K562 (cell line): ENCODE measurements around the gene CHD1L. TPM values are rescaled to one million over a fixed set of nuclear protein-coding genes. Genes with fewer than 3 reads are reported as not detected.

ENCODE experiments used
- ATAC-seq: fragments of 200-7000 bp; cut with Tn5 transposase; 3 replicates; pipeline ENCODE4 v1.9.1; 2020; ENCODE audit warnings: moderate library complexity
- BruUV-seq: library from RNA; stranded (reverse); fragments of 400-500 nt; replicated peaks from 2 replicates; lab custom pipeline; 2021; lab: Mats Ljungman, UMichigan
- CTCF ChIA-PET: fragments of 300-600 bp; formaldehyde crosslinking; extraction: SDS; loops from one replicate; lab custom pipeline; 2021; ENCODE audit warnings: low intra/inter-chr PET ratio; lab: Yijun Ruan, JAX
- POLR2A ChIA-PET: fragments of 300-600, 350-650 bp; sonication (Branson Sonifier 250); formaldehyde crosslinking; extraction: SDS; loops from one replicate; lab custom pipeline; 2021; ENCODE audit warnings: antibody characterized with exemption, inconsistent platforms; lab: Yijun Ruan, JAX
- DNase-seq, 4 experiments: peaks; one replicate each; pipeline versions ENCODE4 v3.0.0 to v3.0.0-alpha.2; 2011 to 2018; ENCODE audit warnings: low spot score in 3 of 4, mixed read lengths in 3 of 4; ENCODE audit errors: extremely low read depth in 1 of 4
- FAIRE-seq: peaks from 2 replicates; lab custom pipeline; 2011; peaks lifted over from hg19 to GRCh38; lab: Jason Lieb, UNC
- H2AFZ ChIP-seq: 2 replicates; pipeline ENCODE4 v1.6.0; 2011; ENCODE audit warnings: low read depth, low read length, control low read depth, inconsistent platforms
- H3K27ac ChIP-seq: fragments of 200-600 bp; 3 replicates; pipeline ENCODE4 v1.8.0; 2011; ENCODE audit warnings: low read depth, mild to moderate bottlenecking, control low read depth, inconsistent platforms, low read length, moderate library complexity, mixed read lengths; ENCODE audit errors: extremely low read depth
- H3K27me3 ChIP-seq, 2 experiments: fragments of 300-600 bp in 1 of 2; 2 replicates in 1 of 2; 3 replicates in 1 of 2; pipeline versions ENCODE4 v1.6.0 to v1.8.0; 2011; ENCODE audit warnings: inconsistent platforms in 2 of 2, low read length in 2 of 2, mild to moderate bottlenecking in 1 of 2, mixed read lengths in 1 of 2, moderate library complexity in 1 of 2; ENCODE audit not compliant: control insufficient read depth in 2 of 2, insufficient read depth in 2 of 2
- H3K36me3 ChIP-seq: fragments of 300-600 bp; 3 replicates; pipeline ENCODE4 v1.8.0; 2011; ENCODE audit warnings: mild to moderate bottlenecking, low read length, inconsistent platforms; ENCODE audit not compliant: control insufficient read depth, insufficient read depth
- H3K4me1 ChIP-seq, 2 experiments: fragments of 200-600 bp in 1 of 2; replicated peaks in 1 of 2; 2 replicates in 1 of 2; 3 replicates in 1 of 2; pipeline versions ENCODE4 v1.5.1 to v1.8.0; 2011; ENCODE audit warnings: inconsistent platforms in 2 of 2, low read length in 2 of 2, mild to moderate bottlenecking in 1 of 2, mixed read lengths in 1 of 2, moderate library complexity in 1 of 2; ENCODE audit not compliant: control insufficient read depth in 2 of 2, insufficient read depth in 2 of 2
- H3K4me2 ChIP-seq: 2 replicates; pipeline ENCODE4 v1.6.1; 2011; ENCODE audit warnings: low read length, control low read depth, inconsistent platforms, mixed read lengths; ENCODE audit not compliant: insufficient read depth
- H3K4me3 ChIP-seq: fragments of 200-600 bp; sonication (generic), shearing (Covaris generic); 2 replicates; pipeline ENCODE4 v1.5.1; 2016; ENCODE audit warnings: control low read depth, inconsistent platforms
- H3K79me2 ChIP-seq: fragments of 200-600 bp; 3 replicates; pipeline ENCODE4 v1.8.0; 2011; ENCODE audit warnings: low read length, inconsistent platforms; ENCODE audit not compliant: control insufficient read depth, insufficient read depth
- H3K9ac ChIP-seq, 2 experiments: 2 replicates each; pipeline versions ENCODE4 v1.6.0 to v1.6.1; 2011; ENCODE audit warnings: low read depth in 2 of 2, low read length in 2 of 2, control low read depth in 1 of 2, inconsistent platforms in 1 of 2, mild to moderate bottlenecking in 1 of 2, mixed read lengths in 1 of 2; ENCODE audit not compliant: insufficient read depth in 1 of 2
- H3K9me1 ChIP-seq: one replicate; pipeline ENCODE4 v1.6.0; 2011; ENCODE audit warnings: inconsistent platforms, mild to moderate bottlenecking, low read length, moderate library complexity; ENCODE audit not compliant: control insufficient read depth, insufficient read depth
- H3K9me3 ChIP-seq: replicated peaks from 2 replicates; pipeline ENCODE4 v1.5.1; 2011; ENCODE audit warnings: low read depth, low read length, inconsistent platforms; ENCODE audit not compliant: control insufficient read depth, insufficient read depth
- H4K20me1 ChIP-seq: replicated peaks from 2 replicates; pipeline ENCODE4 v1.6.1; 2011; ENCODE audit warnings: low read length, inconsistent platforms, mixed read lengths; ENCODE audit not compliant: control insufficient read depth, insufficient read depth
- HDAC6 ChIP-seq: IDR thresholded peaks from 2 replicates; pipeline ENCODE4 v1.6.1; 2012; ENCODE audit warnings: low read depth, mild to moderate bottlenecking, control low read depth, inconsistent platforms, low read length, moderate library complexity
- MTA2 ChIP-seq: fragments of 450-650 bp; IDR thresholded peaks from 2 replicates; pipeline ENCODE4 v1.6.1; 2016; ENCODE audit warnings: low read depth
- NFIC ChIP-seq: fragments of 450-650 bp; IDR thresholded peaks from 2 replicates; pipeline ENCODE4 v1.6.1; 2017; ENCODE audit warnings: mild to moderate bottlenecking, inconsistent platforms
- ZNF277 ChIP-seq: fragments of 250-450 bp; sonication (Bioruptor Pico); IDR thresholded peaks from 2 replicates; pipeline ENCODE4 v1.8.0; 2022; ENCODE audit warnings: inconsistent platforms, mild to moderate bottlenecking, moderate library complexity, borderline replicate concordance
- WGBS: fragments of 100-300 bp; shearing (Covaris generic); methylation state at CpG from one replicate; pipeline ENCODE4 v1.1.6; 2016; ENCODE audit warnings: low coverage, mixed read lengths; ENCODE audit not compliant: insufficient coverage; ENCODE audit errors: missing lambda C conversion rate; 5-methylcytosine and 5-hydroxymethylcytosine counted together
- in situ Hi-C: fragments of 300-500 bp; cut with MboI; formaldehyde crosslinking; loops from 4 replicates; pipeline ENCODE4 v1.15.0; 2018; ENCODE audit warnings: inconsistent platforms, mixed read lengths
- intact Hi-C: fragments of 100-400 bp; cut with micrococcal nuclease; formaldehyde crosslinking; loops from 2 replicates; pipeline ENCODE4 v1.14.2; 2022
- polyA plus RNA-seq, 8 experiments: library from polyadenylated mRNA; depleted of rRNA in 4 of 8; stranded (reverse) in 5 of 8; unstranded in 3 of 8; fragments of >200 nt; fragmentation: Nextera tagmentation in 2 of 8; fragmentation: Illumina TruSeq in 1 of 8; extraction: Ambion mirVana in 2 of 8; extraction: Trizol in 1 of 8; gene quantifications; 2 replicates each; pipeline versions ENCODE4 v1.2.1 to v1.2.3, GENCODE V29; 2011 to 2014; ENCODE audit warnings: inconsistent platforms in 1 of 8, missing spikeins in 1 of 8
- total RNA-seq, 7 experiments: library from RNA; depleted of rRNA in 6 of 7; stranded (reverse); fragments of >200 nt in 6 of 7; fragmentation: Illumina TruSeq in 2 of 7; extraction: Trizol in 2 of 7; gene quantifications; 2 replicates each; pipeline versions ENCODE4 v1.2.1 to v1.2.3, GENCODE V29; 2011 to 2021; ENCODE audit warnings: low replicate concordance in 1 of 7
- TF ChIP-seq, protein P1 (sequence below): fragments of 250-450 bp; sonication (Bioruptor Pico); IDR thresholded peaks from 2 replicates; pipeline ENCODE4 v1.5.0; 2020; ENCODE audit warnings: mild to moderate bottlenecking

CHD1L gene
- total and polyA plus RNA-seq, 9 of the 15 experiments (the other 6 are each of a cell fraction or from before 2014, with no cell fraction given) = 25.0 to 93.3 (median 59.1) TPM

DNA sequence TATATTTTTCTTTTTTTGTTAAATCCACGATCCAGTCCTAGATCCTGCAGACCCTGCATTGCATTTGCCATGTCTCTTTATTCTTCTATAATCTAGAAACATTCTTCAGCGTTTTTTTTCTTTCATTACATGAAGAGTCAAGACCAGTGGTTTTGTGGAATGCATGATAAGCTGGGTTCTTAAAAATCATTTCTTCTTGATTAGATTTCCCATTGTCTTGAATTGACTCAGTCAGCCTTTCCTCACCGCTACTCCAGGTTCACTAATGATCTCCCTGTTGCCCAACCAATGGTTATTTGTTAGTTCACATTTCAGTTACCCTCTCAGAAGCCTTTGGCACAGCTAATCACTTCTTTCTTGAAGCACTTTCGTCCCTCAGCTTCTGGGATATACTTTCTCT lies 25.2 kb downstream of the CHD1L start (continued):
- TF ChIP-seq MTA2 = no peak

- no peak overlapping the region for H3K9ac ChIP-seq
- ATAC-seq (no peak), DNase-seq (no peak), FAIRE-seq (no peak)
- TF ChIP-seq HDAC6 = no peak
- TF ChIP-seq, protein P1, sequence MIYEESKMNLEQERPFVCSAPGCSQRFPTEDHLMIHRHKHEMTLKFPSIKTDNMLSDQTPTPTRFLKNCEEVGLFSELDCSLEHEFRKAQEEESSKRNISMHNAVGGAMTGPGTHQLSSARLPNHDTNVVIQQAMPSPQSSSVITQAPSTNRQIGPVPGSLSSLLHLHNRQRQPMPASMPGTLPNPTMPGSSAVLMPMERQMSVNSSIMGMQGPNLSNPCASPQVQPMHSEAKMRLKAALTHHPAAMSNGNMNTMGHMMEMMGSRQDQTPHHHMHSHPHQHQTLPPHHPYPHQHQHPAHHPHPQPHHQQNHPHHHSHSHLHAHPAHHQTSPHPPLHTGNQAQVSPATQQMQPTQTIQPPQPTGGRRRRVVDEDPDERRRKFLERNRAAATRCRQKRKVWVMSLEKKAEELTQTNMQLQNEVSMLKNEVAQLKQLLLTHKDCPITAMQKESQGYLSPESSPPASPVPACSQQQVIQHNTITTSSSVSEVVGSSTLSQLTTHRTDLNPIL (CRISPR knock-in tag) = no peak
- no peak for TF ChIP-seq NFIC
- TF ChIP-seq ZNF277 (CRISPR knock-in tag) = no peak
- WGBS = 82% methylated on average over 2 of the region's 2 CpGs
- no peak overlapping the region for H3K4me3 ChIP-seq
- H3K9me3 ChIP-seq = no peaks in the 10 kb centered on the region
- H4K20me1 ChIP-seq = no peaks in the 10 kb centered on the region
- H3K36me3 ChIP-seq = peaks cover 97% of the 10 kb centered on the region
- no peaks in the 10 kb centered on the region for H3K9me1 ChIP-seq
- ChIA-PET POLR2A (interaction anchor here (1.1 kb wide), 1 partner anchor 16 kb away, joined by 3 read pairs; no protein-coding TSS in a partner anchor), CTCF (no interaction called here)
- H3K79me2 ChIP-seq = no peaks in the 10 kb centered on the region
- in situ Hi-C loops (loop anchor here (5.0 to 10.0 kb wide), 2 partner anchors 117 to 624 kb away; no protein-coding TSS in a partner anchor), intact Hi-C loops (loop anchor here (5.0 kb wide), 3 partner anchors 122 to 372 kb away; no protein-coding TSS in a partner anchor)
- H3K4me2 ChIP-seq = no peak overlapping the region
- no peaks in the 10 kb centered on the region for H3K27me3 ChIP-seq
- peaks cover 0 to 2% of the 10 kb centered on the region in 2 experiments; a peak in 2 of 5 replicates for H3K4me1 ChIP-seq
- no peak overlapping the region for H3K27ac ChIP-seq
- no peak overlapping the region for H2AFZ ChIP-seq
- no TSS peak for BruUV-seq
Measured at GRCh38 chr1:147270721-147271120, 28.2 kb downstream of the CHD1L start.
